K562 (cell line): Measurements from ENCODE around the gene PAQR6. TPM values are rescaled to one million over a fixed set of nuclear protein-coding genes. Genes with fewer than 3 reads are reported as not detected.

Experiments used
- ATF3 ChIP-seq, 2 experiments: fragments of 450-650 bp in 1 of 2; sonication (generic) in 1 of 2; formaldehyde crosslinking in 1 of 2; IDR thresholded peaks in 1 of 2; conservative IDR thresholded peaks in 1 of 2; 2 replicates each; pipeline versions ENCODE4 v1.6.1 to v1.8.1; 2016 to 2023; ENCODE audit warnings: mild to moderate bottlenecking in 2 of 2, moderate library complexity in 2 of 2, inconsistent platforms in 1 of 2, missing genetic modification reagents in 1 of 2
- DNMT1 ChIP-seq: fragments of 450-650 bp; IDR thresholded peaks from 2 replicates; pipeline ENCODE4 v1.6.1; 2016; ENCODE audit warnings: antibody characterized with exemption, mild to moderate bottlenecking
- GABPA ChIP-seq: fragments of 200-800 bp; sonication (Bioruptor generic); conservative IDR thresholded peaks from 2 replicates; pipeline ENCODE4 v1.6.1; 2016; ENCODE audit warnings: low read depth, missing genetic modification characterization, missing compliant biosample characterization
- PREB ChIP-seq: sonication (generic); formaldehyde crosslinking; IDR thresholded peaks from 2 replicates; pipeline ENCODE4 v1.8.1; 2023; ENCODE audit warnings: mild to moderate bottlenecking, missing genetic modification reagents
- TCF7 ChIP-seq: sonication (generic); IDR thresholded peaks from 2 replicates; pipeline ENCODE4 v1.6.1; 2016; ENCODE audit warnings: antibody characterized with exemption, borderline replicate concordance
- TSHZ1 ChIP-seq: fragments of 250-450 bp; sonication (Bioruptor Pico); IDR thresholded peaks from 2 replicates; pipeline ENCODE4 v1.4.0; 2020; ENCODE audit warnings: mild to moderate bottlenecking, moderate library complexity
- ZMIZ1 ChIP-seq, 2 experiments: fragments of 150-350 bp in 1 of 2; IDR thresholded peaks; 2 replicates each; pipeline ENCODE4 v1.6.1; 2012 to 2016; ENCODE audit warnings: low read depth in 2 of 2, low read length in 2 of 2, mild to moderate bottlenecking in 1 of 2, moderate library complexity in 1 of 2
- ZNF24 ChIP-seq: fragments of 450-650 bp; IDR thresholded peaks from 2 replicates; pipeline ENCODE4 v1.6.1; 2016
- ZNF507 ChIP-seq: conservative IDR thresholded peaks from 2 replicates; pipeline ENCODE4 v1.6.1; 2017; ENCODE audit warnings: missing genetic modification characterization, missing compliant biosample characterization
- ZNF586 ChIP-seq: fragments of 450-650 bp; formaldehyde crosslinking; conservative IDR thresholded peaks from 2 replicates; pipeline ENCODE4 v1.4.0; 2020; ENCODE audit warnings: mild to moderate bottlenecking, moderate library complexity
- polyA plus RNA-seq, 8 experiments: library from polyadenylated mRNA; depleted of rRNA in 4 of 8; stranded (reverse) in 5 of 8; unstranded in 3 of 8; fragments of >200 nt; fragmentation: Nextera tagmentation in 2 of 8; fragmentation: Illumina TruSeq in 1 of 8; extraction: Ambion mirVana in 2 of 8; extraction: Trizol in 1 of 8; gene quantifications; 2 replicates each; pipeline versions ENCODE4 v1.2.1 to v1.2.3, GENCODE V29; 2011 to 2014; ENCODE audit warnings: inconsistent platforms in 1 of 8, missing spikeins in 1 of 8
- total RNA-seq, 7 experiments: library from RNA; depleted of rRNA in 6 of 7; stranded (reverse); fragments of >200 nt in 6 of 7; fragmentation: Illumina TruSeq in 2 of 7; extraction: Trizol in 2 of 7; gene quantifications; 2 replicates each; pipeline versions ENCODE4 v1.2.1 to v1.2.3, GENCODE V29; 2011 to 2021; ENCODE audit warnings: low replicate concordance in 1 of 7

The PAQR6 gene
- total and polyA plus RNA-seq, 9 of the 15 experiments (the other 6 are each of a cell fraction or from before 2014, with no cell fraction given): 0.07 to 1.8 (median 0.62) TPM

- TF ChIP-seq TSHZ1 (no peak), TCF7 (no peak), GABPA (no peak), ZNF24 (no peak), ZMIZ1 (IDR thresholded peaks at IDR 0.05; ENCODE audit: low read depth in 2 of 2, low read length in 2 of 2) (no peak), DNMT1 (no peak), ATF3 (IDR thresholded peaks at IDR 0.05) (no peak), ATF3 (CRISPR knock-in tag; conservative IDR thresholded peaks at IDR 0.05) (no peak), ZNF586 (no peak), ZNF507 (no peak), PREB (no peak)
Measured at GRCh38 chr1:156212130-156212529, 35.7 kb downstream of the PAQR6 start (continued).
